Stimulated activated CD4-positive, alpha-beta T cell treated with anti-CD3 and anti-CD28 coated beads, TNF-alpha, amount 100 ng/mL, for 4 hours (primary cell): Measurements from ENCODE around the gene CSMD2.

ENCODE experiments used
- DNase-seq, 3 experiments: peaks; one replicate each; pipeline ENCODE4 v3.0.0-alpha.2; 2020; ENCODE audit warnings: low read depth in 3 of 3

The CSMD2 gene

GRCh38 chr1:33716976-33717688, 447.9 kb downstream of the CSMD2 start:
- no peak for DNase-seq

DNA sequence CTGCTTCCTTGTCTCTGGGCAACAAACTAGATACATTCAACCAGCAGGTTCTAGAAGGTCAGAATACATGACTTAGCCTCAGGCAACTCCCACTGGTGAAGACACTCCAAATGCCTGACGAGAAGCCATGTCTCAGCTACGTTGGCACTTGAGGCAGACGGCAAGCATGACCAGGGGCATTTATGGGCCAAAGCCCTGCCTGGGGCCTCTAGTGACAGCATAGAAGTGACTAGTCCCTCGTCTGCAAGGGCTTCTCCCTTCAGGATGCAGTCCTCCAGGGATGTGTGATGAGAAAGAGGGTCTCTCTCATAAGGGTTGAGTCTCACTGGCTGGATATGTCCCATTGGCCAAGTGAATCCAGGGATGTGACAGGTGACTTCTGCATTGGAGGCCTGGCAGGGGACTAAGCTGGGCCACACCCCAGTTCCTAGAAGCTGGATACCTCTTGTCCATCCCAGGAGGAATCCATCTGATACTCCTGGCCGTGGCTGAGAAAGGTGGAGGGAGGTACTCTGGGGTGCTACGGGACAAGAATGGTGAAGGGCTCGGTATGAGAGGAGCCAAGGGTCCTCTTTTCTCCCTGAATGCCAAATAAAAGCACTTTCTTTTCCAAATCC, 449.7 kb downstream of the CSMD2 start:
- DNase-seq, result no peak

DNA sequence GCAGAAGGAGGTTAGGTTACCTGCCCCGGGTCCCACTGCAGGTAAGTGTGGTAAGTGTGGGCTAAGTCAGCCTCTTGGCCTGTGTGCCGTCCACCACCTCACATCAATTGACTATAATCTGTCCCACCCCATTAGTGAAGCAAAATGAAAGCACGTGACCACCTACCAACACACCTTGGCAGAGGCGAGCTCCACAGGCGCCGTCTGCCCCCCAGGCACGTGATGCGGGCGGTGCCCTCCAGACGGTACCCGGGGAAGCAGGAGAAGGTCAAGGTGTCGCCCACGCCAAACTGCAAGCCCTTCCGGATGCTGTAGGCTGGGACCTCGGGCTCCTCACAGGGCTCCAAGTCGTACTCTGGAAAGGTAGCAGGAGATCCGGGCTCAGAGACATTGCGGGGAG, 450.6 kb downstream of the CSMD2 start:
- DNase-seq, result no peak

GRCh38 chr1:33713058-33713877, 451.8 kb downstream of the CSMD2 start:
- no peak for DNase-seq

DNA sequence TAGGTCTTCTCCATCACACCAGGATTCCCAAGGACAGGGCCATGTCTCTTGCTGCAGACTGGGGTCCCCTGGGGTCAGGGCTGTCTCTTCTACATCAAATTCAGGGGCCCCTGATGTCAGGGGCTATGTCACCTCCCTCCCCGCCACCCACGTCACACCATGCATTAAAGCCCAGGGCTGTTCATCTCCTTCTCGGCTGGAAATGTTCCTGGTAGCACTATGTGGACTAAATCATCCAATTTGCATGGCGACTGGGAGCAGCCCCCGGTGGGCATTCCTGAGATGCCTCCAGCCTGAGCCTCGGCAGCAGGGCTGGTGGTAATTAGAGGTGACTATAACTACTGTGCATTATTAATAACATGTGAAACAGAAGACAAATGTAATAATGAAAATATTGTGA, 452.8 kb downstream of the CSMD2 start:
- no peak for DNase-seq

GRCh38 chr1:33711511-33711910, 453.5 kb downstream of the CSMD2 start:
- DNase-seq, result no peak

GRCh38 chr1:33710967-33711366, 454.1 kb downstream of the CSMD2 start:
- no peak for DNase-seq

DNA sequence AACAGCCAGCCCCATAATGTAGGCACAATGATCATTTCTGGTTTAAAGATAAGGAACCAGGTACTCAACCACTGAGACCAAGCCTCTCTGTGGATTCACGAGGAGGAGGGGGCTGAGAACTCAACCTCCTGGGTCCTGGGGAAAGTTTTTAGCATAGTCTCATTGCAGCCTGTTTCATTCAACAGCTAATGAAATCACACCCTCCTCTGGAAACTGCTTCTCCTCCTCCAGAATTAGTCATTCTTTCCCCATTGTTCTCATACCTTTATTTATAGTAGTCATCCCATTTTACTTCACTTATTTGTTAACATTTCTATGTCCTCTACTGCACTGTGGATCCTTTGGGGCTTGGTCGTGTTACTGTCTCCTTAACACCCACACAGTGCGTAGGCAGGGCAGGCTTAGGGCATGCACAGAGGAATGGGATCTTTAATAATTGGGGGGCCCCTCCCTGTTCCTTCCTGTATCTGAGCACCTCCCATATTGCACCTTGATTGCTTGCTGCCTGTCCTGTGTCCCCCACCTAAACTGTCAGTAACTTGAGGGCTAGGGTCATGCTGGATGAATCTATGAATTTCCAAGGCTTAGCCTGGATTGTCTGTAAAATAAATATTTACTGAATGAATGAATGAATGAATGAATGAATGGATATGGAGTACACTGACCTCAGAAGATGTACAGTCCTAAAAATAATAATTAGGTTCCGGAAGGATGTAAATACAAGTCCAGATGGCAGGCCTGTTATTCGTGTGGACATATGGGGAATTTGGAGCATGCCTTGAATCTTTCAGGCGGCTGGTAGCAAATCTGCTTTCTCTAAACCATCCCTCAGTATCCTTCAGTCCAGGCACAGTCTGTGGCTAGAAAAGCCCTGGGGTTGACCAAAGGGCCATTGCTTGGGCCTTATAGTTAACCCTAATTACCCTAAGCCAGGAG, 455.0 kb downstream of the CSMD2 start:
- no peak for DNase-seq

DNA sequence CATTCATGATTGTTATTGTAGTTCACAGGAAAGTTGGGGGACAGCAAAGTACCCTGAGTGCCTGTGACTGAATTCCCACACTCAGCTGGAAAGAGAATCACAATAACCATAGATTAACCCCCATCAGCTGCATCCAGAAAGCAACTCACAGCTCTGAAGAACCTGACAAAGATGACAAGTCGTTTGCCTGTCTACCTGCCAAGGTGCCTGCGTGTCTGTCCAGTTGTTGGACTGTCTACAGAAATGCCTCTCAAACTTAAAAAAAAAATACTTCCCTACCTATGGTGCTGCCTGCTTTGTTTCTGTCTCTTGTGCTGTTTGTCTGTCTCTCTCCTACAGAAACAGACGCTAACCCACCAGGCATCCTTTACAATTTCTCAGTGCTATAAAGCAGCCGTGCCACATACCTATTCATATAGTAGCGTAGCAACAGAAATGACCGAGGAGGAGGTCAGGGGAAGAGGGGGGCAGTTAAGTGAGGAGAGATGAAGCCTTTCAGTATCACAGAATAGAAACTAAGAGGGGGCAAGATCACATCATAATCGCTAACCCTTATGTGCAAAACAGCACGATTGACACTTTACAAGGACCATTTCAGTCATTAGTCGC, 455.8 kb downstream of the CSMD2 start:
- DNase-seq, result no peak

DNA sequence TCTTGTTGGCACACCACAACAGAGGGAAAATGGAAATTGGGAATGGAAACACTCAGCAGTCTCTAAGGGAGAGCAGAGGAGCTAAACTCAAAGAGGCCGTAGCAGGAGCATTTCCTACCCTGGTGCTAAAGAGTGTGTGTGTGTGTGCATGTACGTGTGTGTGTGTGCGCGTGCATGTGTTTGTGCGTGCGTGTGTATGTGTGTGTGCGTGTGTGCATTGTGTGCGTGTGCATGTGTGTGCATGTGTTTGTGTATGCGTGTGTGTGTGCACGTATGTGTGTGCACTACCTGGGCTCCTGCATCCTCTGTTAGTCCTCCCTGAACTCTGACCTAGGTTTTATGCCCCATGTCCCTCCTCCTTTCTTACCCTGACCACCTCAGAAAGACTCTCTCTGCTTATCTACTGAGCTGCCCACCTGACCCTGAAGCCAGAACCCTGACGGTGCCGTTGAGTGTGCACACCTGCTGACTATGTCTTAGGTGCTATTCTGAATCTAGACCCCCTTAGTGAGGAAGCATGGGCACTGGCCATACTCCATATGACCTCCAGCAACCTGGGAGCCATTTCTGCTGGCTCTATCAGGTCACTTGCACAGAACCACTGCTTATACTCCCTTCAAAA, 458.3 kb downstream of the CSMD2 start:
- no peak for DNase-seq

DNA sequence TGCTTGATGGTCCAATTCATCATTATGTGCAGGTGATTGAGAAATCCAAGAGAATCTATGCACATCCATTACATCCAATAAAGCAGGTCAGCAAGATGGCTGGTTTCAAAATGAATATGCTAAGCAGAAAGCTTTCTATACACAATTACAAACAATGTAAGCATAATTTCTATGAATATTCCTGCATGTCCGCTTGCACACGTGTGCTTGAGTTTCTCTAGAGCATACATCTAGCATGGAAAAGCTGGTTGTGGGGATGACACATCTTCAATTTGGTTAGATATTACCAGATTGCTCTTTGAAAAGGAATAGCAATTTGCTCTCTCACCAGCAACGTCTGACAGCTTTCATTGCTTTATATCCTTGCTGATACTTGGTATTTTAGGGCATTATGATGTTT, 461.6 kb downstream of the CSMD2 start:
- no peak for DNase-seq

- no peak for DNase-seq
Measured at GRCh38 chr1:33698361-33699035, 466.5 kb downstream of the CSMD2 start.

DNA sequence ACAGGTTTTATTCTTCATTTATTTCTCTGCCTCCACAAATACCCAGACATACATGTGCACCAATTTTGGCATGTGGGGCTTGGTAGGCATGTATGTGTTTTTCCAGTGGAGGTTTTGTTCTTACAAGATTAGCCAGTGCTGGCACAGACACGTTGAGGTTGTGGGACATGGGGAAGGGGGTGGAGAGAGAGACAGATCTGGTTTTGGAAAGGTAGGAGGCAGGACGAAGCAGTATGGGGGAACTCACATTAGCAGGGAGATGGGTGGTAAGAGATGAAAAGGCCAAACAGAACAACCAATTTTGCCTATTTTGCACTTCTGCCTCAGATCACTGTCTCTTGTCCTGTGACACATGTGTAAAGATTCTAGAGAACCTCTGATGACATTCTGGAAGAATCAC, 467.2 kb downstream of the CSMD2 start:
- no peak for DNase-seq

GRCh38 chr1:33696962-33697361, 468.1 kb downstream of the CSMD2 start:
- no peak for DNase-seq

- DNase-seq, result no peak
Measured at GRCh38 chr1:33696311-33696710, 468.7 kb downstream of the CSMD2 start.

DNA sequence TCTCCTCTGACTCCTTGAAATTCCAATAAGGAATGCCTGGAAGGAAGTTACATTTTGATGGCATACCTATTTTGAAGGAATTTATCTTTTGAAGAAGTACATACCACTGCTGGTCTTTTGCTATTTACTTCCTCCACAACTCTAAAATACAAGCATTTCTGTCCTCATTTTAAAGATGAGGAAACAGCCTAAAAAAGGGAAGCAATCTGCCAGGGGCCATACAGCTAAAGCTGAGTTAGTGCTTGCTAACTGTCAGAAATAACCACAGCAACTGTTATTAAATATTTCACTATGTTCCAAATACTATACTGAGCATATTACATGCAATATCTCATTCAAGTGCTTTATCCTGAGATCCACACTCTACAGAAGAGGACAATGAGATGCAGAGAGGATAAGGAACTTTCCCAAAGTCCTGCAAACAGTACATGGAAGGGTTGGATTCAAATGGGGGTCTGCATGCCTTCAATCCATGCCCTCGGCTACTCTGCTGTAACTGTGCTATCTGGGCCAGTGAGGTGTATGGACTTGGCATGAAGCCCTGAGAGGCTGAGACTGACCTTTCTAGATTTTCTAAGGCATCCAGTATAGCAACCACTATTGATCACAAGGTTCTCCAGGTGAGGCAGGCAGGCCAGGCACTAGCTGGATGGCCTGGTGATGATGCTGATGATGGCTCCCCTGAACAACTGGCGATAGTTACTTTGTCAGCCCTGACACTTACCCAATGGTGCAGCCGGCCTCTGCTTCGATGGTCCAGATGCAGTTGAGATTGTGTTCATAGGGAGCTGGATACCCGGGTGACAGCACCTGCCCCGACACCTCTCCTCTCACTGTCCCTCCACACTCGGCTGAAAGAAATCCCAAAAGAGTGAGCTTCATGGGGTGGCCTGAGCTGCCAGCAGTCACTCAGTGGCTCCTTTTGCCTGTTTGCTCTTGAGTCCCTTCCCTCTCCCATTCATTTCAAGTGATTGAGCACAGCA, 472.5 kb downstream of the CSMD2 start:
- DNase-seq, result no peak

- DNase-seq, result no peak
Measured at GRCh38 chr1:33687000-33687399, 478.0 kb downstream of the CSMD2 start.

- DNase-seq, result no peak
Measured at GRCh38 chr1:33686551-33686950, 478.5 kb downstream of the CSMD2 start.

DNA sequence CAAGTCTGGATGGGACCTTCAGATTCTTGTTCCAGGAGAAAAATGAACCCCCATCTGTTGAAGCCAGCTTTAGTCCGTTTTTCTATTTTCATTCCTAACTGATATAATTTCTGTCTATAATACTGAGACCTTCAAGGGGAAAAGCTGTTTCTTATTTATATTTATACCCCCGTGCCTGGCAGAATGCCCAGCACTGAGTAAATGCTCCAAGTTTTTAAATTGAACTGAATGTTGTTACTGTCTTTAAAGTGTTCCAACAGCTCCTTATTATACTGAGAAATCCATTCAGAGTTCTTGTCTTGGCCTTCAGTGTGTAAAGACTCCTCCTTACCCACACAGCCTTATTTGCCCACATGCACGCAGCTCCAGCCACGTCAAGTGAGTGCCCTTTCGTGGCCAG, 479.8 kb downstream of the CSMD2 start:
- no peak for DNase-seq
